ENCODE data around the gene TMC8.
"Not testable (repeated sequence)": the region's sequence is repeated elsewhere in the genome, so short reads cannot be mapped to it uniquely, and the experiment has no call there.

TMC8 gene

DNA sequence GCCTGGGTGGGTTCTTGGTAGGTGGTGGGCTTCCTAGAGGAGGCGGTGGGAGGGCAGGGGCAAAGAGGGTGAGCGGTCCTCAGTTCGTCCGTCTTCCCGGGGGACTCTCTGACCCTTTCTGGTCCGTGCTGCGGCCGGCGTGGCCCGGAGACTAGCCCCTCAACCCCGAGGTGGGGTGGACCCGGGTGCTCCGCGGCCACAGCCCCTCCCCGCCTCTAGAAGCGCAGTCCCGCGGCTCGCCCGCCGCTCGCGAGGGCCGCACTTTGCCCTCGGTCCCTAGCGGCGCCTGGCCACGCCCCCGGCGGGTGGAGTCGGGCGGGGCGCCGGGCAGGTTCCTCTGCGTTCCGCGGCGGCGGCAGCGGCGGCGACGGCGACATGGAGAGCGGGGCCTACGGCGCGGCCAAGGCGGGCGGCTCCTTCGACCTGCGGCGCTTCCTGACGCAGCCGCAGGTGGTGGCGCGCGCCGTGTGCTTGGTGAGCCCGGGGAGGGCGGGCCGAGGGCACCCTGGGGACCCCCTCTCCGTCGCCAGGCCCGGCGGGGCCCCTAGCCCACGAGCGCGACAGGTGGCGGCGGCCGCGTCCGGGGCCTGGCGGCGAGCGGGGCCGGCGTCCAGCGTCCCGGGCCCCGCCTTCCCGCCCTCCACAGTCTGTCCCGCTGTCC, 37.8 kb downstream of the TMC8 start, which contains the start of gene SYNGR2:
TSS of gene SYNGR2 (plus strand) at position 340 of the 661 bp plus-strand sequence. CDS start at position 376, 36 bp downstream.
- peak; percentile 34 to 47 for DNase-seq (ENCODE audit: low read depth in 2 of 2)
- peak within 1 kb of the TSS; percentile 42 to 55 for H3K4me3 ChIP-seq (replicated peaks in 1 of 2; ENCODE audit: low read depth in 2 of 2, low read length in 2 of 2)
- no peak for TF ChIP-seq CTCF (IDR thresholded peaks at IDR 0.05; ENCODE audit: low read depth, low read length)

GRCh38 chr17:78168903-78169793, 38.6 kb downstream of the TMC8 start:
- no peak for TF ChIP-seq CTCF (IDR thresholded peaks at IDR 0.05; ENCODE audit: low read depth, low read length)
- DNase-seq (ENCODE audit: low read depth in 2 of 2): peak; percentile 31 to 34
- H3K4me3 ChIP-seq (replicated peaks in 1 of 2; ENCODE audit: low read depth in 2 of 2, low read length in 2 of 2): peak overlapping the region; percentile 42 to 55

- TF ChIP-seq CTCF (IDR thresholded peaks at IDR 0.05; ENCODE audit: low read depth, low read length): no peak
- DNase-seq (ENCODE audit: low read depth in 2 of 2): no peak
- no peak overlapping the region for H3K4me3 ChIP-seq (replicated peaks in 1 of 2; ENCODE audit: low read depth in 2 of 2, low read length in 2 of 2)
These were observed 40.4 kb downstream of the TMC8 start for GRCh38 chr17:78170692-78171590.

DNA sequence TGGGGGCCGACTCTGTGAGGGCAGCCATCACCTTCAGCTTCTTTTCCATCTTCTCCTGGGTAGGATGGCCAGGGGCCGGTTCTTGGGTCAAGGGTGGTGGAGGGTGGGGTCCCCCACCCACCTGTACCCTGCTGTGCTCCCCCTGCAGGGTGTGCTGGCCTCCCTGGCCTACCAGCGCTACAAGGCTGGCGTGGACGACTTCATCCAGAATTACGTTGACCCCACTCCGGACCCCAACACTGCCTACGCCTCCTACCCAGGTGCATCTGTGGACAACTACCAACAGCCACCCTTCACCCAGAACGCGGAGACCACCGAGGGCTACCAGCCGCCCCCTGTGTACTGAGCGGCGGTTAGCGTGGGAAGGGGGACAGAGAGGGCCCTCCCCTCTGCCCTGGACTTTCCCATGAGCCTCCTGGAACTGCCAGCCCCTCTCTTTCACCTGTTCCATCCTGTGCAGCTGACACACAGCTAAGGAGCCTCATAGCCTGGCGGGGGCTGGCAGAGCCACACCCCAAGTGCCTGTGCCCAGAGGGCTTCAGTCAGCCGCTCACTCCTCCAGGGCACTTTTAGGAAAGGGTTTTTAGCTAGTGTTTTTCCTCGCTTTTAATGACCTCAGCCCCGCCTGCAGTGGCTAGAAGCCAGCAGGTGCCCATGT, 41.1 kb downstream of the TMC8 start:
- not testable (repeated sequence) for DNase-seq (ENCODE audit: low read depth in 2 of 2); H3K4me3 ChIP-seq (replicated peaks in 1 of 2; ENCODE audit: low read depth in 2 of 2, low read length in 2 of 2)

- no peak overlapping the region for H3K4me3 ChIP-seq (replicated peaks in 1 of 2; ENCODE audit: low read depth in 2 of 2, low read length in 2 of 2)
- TF ChIP-seq CTCF (IDR thresholded peaks at IDR 0.05; ENCODE audit: low read depth, low read length): no peak
- DNase-seq (ENCODE audit: low read depth in 2 of 2): peak in 1 of 2 donors; percentile 44
These were observed 41.9 kb downstream of the TMC8 start for GRCh38 chr17:78172249-78173051.

DNA sequence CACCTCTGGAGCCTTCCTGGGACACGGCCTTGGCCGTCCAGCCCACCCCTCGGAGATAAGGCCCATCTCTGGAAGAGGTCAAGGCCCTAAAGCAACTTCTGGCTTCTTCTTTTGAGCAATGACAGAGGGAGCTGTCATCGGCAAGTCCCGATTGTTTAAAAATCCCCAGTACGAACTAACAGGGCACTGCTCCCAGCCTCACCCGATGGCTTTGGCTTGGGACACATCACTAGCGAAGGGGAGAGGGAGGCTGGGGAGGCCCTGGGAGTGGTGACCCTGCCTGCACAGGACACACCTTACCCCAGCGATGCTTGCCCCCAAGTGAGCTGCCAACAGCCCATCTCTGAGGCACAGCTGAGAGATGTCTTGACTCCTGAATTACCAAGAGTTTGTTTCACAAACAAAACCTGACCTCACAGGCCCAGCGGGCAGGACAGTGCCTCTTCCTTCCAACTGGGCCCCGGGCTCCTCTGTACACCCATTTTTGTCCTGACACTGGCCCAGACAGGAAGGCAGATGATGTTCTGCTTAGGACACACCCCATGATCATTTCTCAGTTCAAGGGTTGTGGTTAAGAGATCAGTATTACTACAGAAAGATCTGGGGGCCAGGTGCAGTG, 42.6 kb downstream of the TMC8 start:
- DNase-seq (ENCODE audit: low read depth in 2 of 2): no peak
- no peak overlapping the region for H3K4me3 ChIP-seq (replicated peaks in 1 of 2; ENCODE audit: low read depth in 2 of 2, low read length in 2 of 2)
- TF ChIP-seq CTCF (IDR thresholded peaks at IDR 0.05; ENCODE audit: low read depth, low read length): no peak
